ENCODE results near the gene ARMC9.

The ARMC9 gene

GRCh38 chr2:231321556-231322334 lies 123.3 kb downstream of the ARMC9 start:
- DNase-seq = no peak

GRCh38 chr2:231323316-231323715 lies 124.9 kb downstream of the ARMC9 start:
- no peak for DNase-seq

- DNase-seq = no peak
Measured at GRCh38 chr2:231325826-231326225, 127.4 kb downstream of the ARMC9 start.

GRCh38 chr2:231326404-231326803 lies 128.0 kb downstream of the ARMC9 start:
- DNase-seq = no peak

GRCh38 chr2:231330311-231330710 lies 131.9 kb downstream of the ARMC9 start:
- no peak for DNase-seq

- no peak for DNase-seq
Measured at GRCh38 chr2:231331533-231331932, 133.1 kb downstream of the ARMC9 start.

- no peak for DNase-seq
Measured at GRCh38 chr2:231332388-231332787, 134.0 kb downstream of the ARMC9 start.

- no peak for DNase-seq
Measured at GRCh38 chr2:231332872-231333500, 134.6 kb downstream of the ARMC9 start.

GRCh38 chr2:231334179-231334930 lies 135.9 kb downstream of the ARMC9 start:
- DNase-seq = no peak

GRCh38 chr2:231334981-231335380 lies 136.6 kb downstream of the ARMC9 start:
- no peak for DNase-seq

GRCh38 chr2:231335591-231335990 lies 137.2 kb downstream of the ARMC9 start:
- DNase-seq = no peak

GRCh38 chr2:231336236-231336635 lies 137.8 kb downstream of the ARMC9 start:
- DNase-seq = no peak

- DNase-seq = no peak
Measured at GRCh38 chr2:231336700-231337099, 138.3 kb downstream of the ARMC9 start.

GRCh38 chr2:231337807-231338759 lies 139.7 kb downstream of the ARMC9 start:
- no peak for DNase-seq

- no peak for DNase-seq
Measured at GRCh38 chr2:231339316-231339715, 140.9 kb downstream of the ARMC9 start.

- no peak for DNase-seq
Measured at GRCh38 chr2:231341100-231341499, 142.7 kb downstream of the ARMC9 start.

- DNase-seq = no peak
Measured at GRCh38 chr2:231342061-231342711, 143.8 kb downstream of the ARMC9 start.

GRCh38 chr2:231343006-231343710 lies 144.7 kb downstream of the ARMC9 start:
- DNase-seq = no peak

- DNase-seq = no peak
Measured at GRCh38 chr2:231343988-231344387, 145.6 kb downstream of the ARMC9 start.

- DNase-seq = no peak
Measured at GRCh38 chr2:231344851-231345250, 146.4 kb downstream of the ARMC9 start.

- no peak for DNase-seq
Measured at GRCh38 chr2:231347081-231347480, 148.7 kb downstream of the ARMC9 start.

Data from stimulated activated CD4-positive, alpha-beta T cell treated with anti-CD3 and anti-CD28 coated beads, Interleukin-15, amount 100 ng/mL, for 24 hours (primary cell).